ENCODE measurements around the gene DEPDC1.

The DEPDC1 gene

GRCh38 chr1:68449901-68450300 lies 47.0 kb downstream of the DEPDC1 start, which contains the start of gene RPE65:
TSS of gene RPE65 (minus strand) at chr1:68449954. CDS start at chr1:68449905, 49 bp downstream.
- Histone ChIP-seq H4K20me1 (ENCODE audit: low read depth, low read length) (no peaks in the 10 kb centered on the region), H3K79me2 (ENCODE audit: insufficient read depth, low read length) (no peaks in the 10 kb centered on the region), H3K4me2 (ENCODE audit: low read depth, low read length, poor library complexity, severe bottlenecking) (no peak within 1 kb of the TSS), H3K27me3 (ENCODE audit: low read length) (no peaks in the 10 kb centered on the region), H3K9me3 (ENCODE audit: insufficient read depth, low read length) (no peaks in the 10 kb centered on the region), H3K9me2 (replicated peaks; ENCODE audit: insufficient read depth, low read length) (no peaks in the 10 kb centered on the region), H3K27ac (ENCODE audit: low read depth, low read length) (no peak within 1 kb of the TSS), H3K9ac (ENCODE audit: low read length) (no peak within 1 kb of the TSS), H2AFZ (ENCODE audit: low read depth, low read length, severe bottlenecking) (no peak within 1 kb of the TSS), H3F3A (ENCODE audit: insufficient read depth) (no peaks in the 10 kb centered on the region), H3K36me3 (ENCODE audit: low read length) (no peaks in the 10 kb centered on the region), H3K4me3 (ENCODE audit: insufficient read depth, low read length, poor library complexity, severe bottlenecking) (no peak within 1 kb of the TSS)
- TF ChIP-seq CTCF (IDR thresholded peaks at IDR 0.05; ENCODE audit: insufficient read depth, low read length, poor library complexity, severe bottlenecking) (no peak), EZH2phosphoT487 (conservative IDR thresholded peaks at IDR 0.05; ENCODE audit: low read length) (no peak)

- Histone ChIP-seq H3K27me3 (ENCODE audit: low read length) (no peaks in the 10 kb centered on the region), H3K9ac (ENCODE audit: low read length) (no peak overlapping the region), H3K36me3 (ENCODE audit: low read length) (no peaks in the 10 kb centered on the region), H2AFZ (ENCODE audit: low read depth, low read length, severe bottlenecking) (no peak overlapping the region), H3K4me3 (ENCODE audit: insufficient read depth, low read length, poor library complexity, severe bottlenecking) (no peak overlapping the region), H3K9me2 (replicated peaks; ENCODE audit: insufficient read depth, low read length) (no peaks in the 10 kb centered on the region), H4K20me1 (ENCODE audit: low read depth, low read length) (no peaks in the 10 kb centered on the region), H3K27ac (ENCODE audit: low read depth, low read length) (no peak overlapping the region), H3F3A (ENCODE audit: insufficient read depth) (no peaks in the 10 kb centered on the region), H3K9me3 (ENCODE audit: insufficient read depth, low read length) (no peaks in the 10 kb centered on the region), H3K79me2 (ENCODE audit: insufficient read depth, low read length) (no peaks in the 10 kb centered on the region), H3K4me2 (ENCODE audit: low read depth, low read length, poor library complexity, severe bottlenecking) (no peak overlapping the region)
- TF ChIP-seq EZH2phosphoT487 (conservative IDR thresholded peaks at IDR 0.05; ENCODE audit: low read length) (no peak), CTCF (IDR thresholded peaks at IDR 0.05; ENCODE audit: insufficient read depth, low read length, poor library complexity, severe bottlenecking) (no peak)
Measured at GRCh38 chr1:68448365-68448764, 48.5 kb downstream of the DEPDC1 start.

- no peaks in the 10 kb centered on the region for H3K79me2 ChIP-seq (ENCODE audit: insufficient read depth, low read length)
- H3K27ac ChIP-seq (ENCODE audit: low read depth, low read length) = no peak overlapping the region
- no peak overlapping the region for H2AFZ ChIP-seq (ENCODE audit: low read depth, low read length, severe bottlenecking)
- no peaks in the 10 kb centered on the region for H3K9me3 ChIP-seq (ENCODE audit: insufficient read depth, low read length)
- H3K4me2 ChIP-seq (ENCODE audit: low read depth, low read length, poor library complexity, severe bottlenecking) = no peak overlapping the region
- H3K9ac ChIP-seq (ENCODE audit: low read length) = no peak overlapping the region
- no peaks in the 10 kb centered on the region for H4K20me1 ChIP-seq (ENCODE audit: low read depth, low read length)
- H3K27me3 ChIP-seq (ENCODE audit: low read length) = no peaks in the 10 kb centered on the region
- H3K36me3 ChIP-seq (ENCODE audit: low read length) = no peaks in the 10 kb centered on the region
- TF ChIP-seq CTCF (IDR thresholded peaks at IDR 0.05; ENCODE audit: insufficient read depth, low read length, poor library complexity, severe bottlenecking) (no peak), EZH2phosphoT487 (conservative IDR thresholded peaks at IDR 0.05; ENCODE audit: low read length) (no peak)
- no peak overlapping the region for H3K4me3 ChIP-seq (ENCODE audit: insufficient read depth, low read length, poor library complexity, severe bottlenecking)
- no peaks in the 10 kb centered on the region for H3F3A ChIP-seq (ENCODE audit: insufficient read depth)
- H3K9me2 ChIP-seq (replicated peaks; ENCODE audit: insufficient read depth, low read length) = no peaks in the 10 kb centered on the region
Measured at GRCh38 chr1:68445709-68446108, 51.2 kb downstream of the DEPDC1 start.
